ENCODE measurements around the gene HS3ST5.

HS3ST5 gene

GRCh38 chr6:114342826-114343781 is at the start of gene HS3ST5:
TSS of gene HS3ST5 (minus strand) at chr6:114343023. CDS start at chr6:114062845, 280,178 bp downstream.
- no peak for DNase-seq

GRCh38 chr6:114390176-114390575 is 47.4 kb upstream of the HS3ST5 start:
- DNase-seq: no peak

GRCh38 chr6:114389111-114389510 is 46.3 kb upstream of the HS3ST5 start:
- DNase-seq: no peak

- DNase-seq: no peak
Measured at GRCh38 chr6:114382406-114382805, 39.6 kb upstream of the HS3ST5 start.

- DNase-seq: no peak
Measured at GRCh38 chr6:114377881-114378280, 35.1 kb upstream of the HS3ST5 start.

- no peak for DNase-seq
Measured at GRCh38 chr6:114376611-114377175, 33.9 kb upstream of the HS3ST5 start.

- DNase-seq: no peak
Measured at GRCh38 chr6:114375541-114376192, 32.8 kb upstream of the HS3ST5 start.

- DNase-seq: no peak
Measured at GRCh38 chr6:114367315-114367961, 24.6 kb upstream of the HS3ST5 start.

- no peak for DNase-seq
Measured at GRCh38 chr6:114366899-114367298, 24.1 kb upstream of the HS3ST5 start.

GRCh38 chr6:114364301-114364700 is 21.5 kb upstream of the HS3ST5 start:
- no peak for DNase-seq

- DNase-seq: no peak
Measured at GRCh38 chr6:114362957-114363356, 20.1 kb upstream of the HS3ST5 start.

- DNase-seq: no peak
Measured at GRCh38 chr6:114362396-114362795, 19.6 kb upstream of the HS3ST5 start.

GRCh38 chr6:114361036-114361435 is 18.2 kb upstream of the HS3ST5 start:
- no peak for DNase-seq

GRCh38 chr6:114355300-114355699 is 12.5 kb upstream of the HS3ST5 start:
- DNase-seq: no peak

- DNase-seq: no peak
Measured at GRCh38 chr6:114354482-114354881, 11.7 kb upstream of the HS3ST5 start.

GRCh38 chr6:114346451-114346850 is 3.6 kb upstream of the HS3ST5 start:
- no peak for DNase-seq

- DNase-seq: no peak
Measured at GRCh38 chr6:114344971-114345275, 2.1 kb upstream of the HS3ST5 start.

- no peak for DNase-seq
Measured at GRCh38 chr6:114344246-114344970, 1.6 kb upstream of the HS3ST5 start.

GRCh38 chr6:114343782-114344144 is 940 bp upstream of the HS3ST5 start:
- DNase-seq: no peak

- DNase-seq: no peak
Measured at GRCh38 chr6:114342086-114342825, 567 bp downstream of the HS3ST5 start.

- no peak for DNase-seq
Measured at GRCh38 chr6:114339706-114340105, 3.1 kb downstream of the HS3ST5 start.

GRCh38 chr6:114334237-114334636 is 8.6 kb downstream of the HS3ST5 start:
- no peak for DNase-seq

All from activated CD4-positive, alpha-beta T cell treated with anti-CD3 and anti-CD28 coated beads, Interleukin-2, amount 50 U/mL, for 4 hours (primary cell).